GM12873 (cell line): Measurements from ENCODE around the gene MRPL36.

Experiments
- TF ChIP-seq, protein P1 (sequence below): IDR thresholded peaks from 2 replicates; pipeline ENCODE4 v1.5.1; 2012; ENCODE audit warnings: low read depth, mild to moderate bottlenecking, moderate library complexity, low read length, control low read depth; ENCODE audit not compliant: insufficient read depth; ENCODE audit errors: missing control alignments

MRPL36 gene

GRCh38 chr5:1801967-1802295, 2.3 kb upstream of the MRPL36 start:
- TF ChIP-seq, protein P1, sequence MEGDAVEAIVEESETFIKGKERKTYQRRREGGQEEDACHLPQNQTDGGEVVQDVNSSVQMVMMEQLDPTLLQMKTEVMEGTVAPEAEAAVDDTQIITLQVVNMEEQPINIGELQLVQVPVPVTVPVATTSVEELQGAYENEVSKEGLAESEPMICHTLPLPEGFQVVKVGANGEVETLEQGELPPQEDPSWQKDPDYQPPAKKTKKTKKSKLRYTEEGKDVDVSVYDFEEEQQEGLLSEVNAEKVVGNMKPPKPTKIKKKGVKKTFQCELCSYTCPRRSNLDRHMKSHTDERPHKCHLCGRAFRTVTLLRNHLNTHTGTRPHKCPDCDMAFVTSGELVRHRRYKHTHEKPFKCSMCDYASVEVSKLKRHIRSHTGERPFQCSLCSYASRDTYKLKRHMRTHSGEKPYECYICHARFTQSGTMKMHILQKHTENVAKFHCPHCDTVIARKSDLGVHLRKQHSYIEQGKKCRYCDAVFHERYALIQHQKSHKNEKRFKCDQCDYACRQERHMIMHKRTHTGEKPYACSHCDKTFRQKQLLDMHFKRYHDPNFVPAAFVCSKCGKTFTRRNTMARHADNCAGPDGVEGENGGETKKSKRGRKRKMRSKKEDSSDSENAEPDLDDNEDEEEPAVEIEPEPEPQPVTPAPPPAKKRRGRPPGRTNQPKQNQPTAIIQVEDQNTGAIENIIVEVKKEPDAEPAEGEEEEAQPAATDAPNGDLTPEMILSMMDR = no peak

- TF ChIP-seq, protein P1 = no peak
Observed at GRCh38 chr5:1801222-1801966, 1.8 kb upstream of the MRPL36 start, which contains the start of gene NDUFS6. NDUFS6 (plus strand) TSS chr5:1801407; CDS start chr5:1801418, 11 bp downstream.

DNA sequence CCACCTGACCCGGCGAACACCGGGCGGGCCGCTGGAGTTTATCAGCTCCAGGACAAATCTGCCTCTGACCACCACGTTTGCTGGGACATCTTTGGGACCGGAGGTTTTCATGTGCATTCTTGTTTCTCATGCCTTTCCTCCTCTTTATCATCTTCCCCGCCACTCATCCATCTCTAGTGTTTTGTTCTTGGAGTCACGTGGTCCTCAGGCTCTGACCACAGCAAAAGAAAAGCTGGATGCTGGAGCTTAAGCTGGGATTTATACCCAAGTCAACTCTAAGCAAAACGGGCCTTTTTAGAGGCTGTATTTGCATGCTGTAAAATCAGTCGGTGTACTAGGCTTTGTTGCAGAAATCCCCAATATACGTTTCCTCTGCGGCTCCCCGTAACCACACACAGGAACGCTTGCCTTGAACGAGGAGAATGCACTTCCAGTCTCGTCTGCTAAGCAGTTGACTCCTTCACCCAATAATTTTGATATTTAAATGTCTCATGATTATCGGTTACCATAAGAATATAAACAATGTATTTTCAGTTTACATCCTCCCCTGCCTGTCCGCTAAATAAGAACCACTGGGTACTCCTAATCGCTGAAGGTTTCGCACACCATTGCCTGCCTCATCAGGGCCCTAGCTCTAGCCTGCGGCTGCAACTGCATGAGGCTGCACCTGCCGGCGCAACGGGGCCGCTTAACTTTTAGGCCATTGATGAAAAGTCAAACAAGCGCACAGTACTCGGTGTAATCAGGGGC, 1.0 kb upstream of the MRPL36 start:
- TF ChIP-seq, protein P1 = no peak

GRCh38 chr5:1799110-1799601, 481 bp downstream of the MRPL36 start:
- TF ChIP-seq, protein P1 = no peak

DNA sequence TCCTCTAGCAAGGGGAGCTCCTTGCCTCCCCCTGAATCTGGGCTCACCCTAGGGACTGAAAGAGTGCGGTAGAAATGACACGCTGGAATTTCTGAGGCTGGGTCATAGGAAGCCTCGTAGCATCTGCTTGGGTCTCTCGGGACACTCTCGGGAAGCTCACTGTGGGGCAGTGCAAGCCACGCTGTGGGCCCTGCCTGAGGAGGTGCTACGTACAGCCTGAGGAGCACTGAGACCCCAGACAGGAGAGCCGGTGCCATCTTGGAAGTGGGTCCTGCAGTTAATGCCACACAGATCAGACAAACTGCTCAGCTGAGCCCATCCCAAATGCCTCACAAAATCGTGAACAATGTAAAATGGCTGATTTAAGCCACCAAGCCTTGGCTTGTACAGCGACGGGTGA, 1.8 kb downstream of the MRPL36 start:
- TF ChIP-seq, protein P1 = no peak

DNA sequence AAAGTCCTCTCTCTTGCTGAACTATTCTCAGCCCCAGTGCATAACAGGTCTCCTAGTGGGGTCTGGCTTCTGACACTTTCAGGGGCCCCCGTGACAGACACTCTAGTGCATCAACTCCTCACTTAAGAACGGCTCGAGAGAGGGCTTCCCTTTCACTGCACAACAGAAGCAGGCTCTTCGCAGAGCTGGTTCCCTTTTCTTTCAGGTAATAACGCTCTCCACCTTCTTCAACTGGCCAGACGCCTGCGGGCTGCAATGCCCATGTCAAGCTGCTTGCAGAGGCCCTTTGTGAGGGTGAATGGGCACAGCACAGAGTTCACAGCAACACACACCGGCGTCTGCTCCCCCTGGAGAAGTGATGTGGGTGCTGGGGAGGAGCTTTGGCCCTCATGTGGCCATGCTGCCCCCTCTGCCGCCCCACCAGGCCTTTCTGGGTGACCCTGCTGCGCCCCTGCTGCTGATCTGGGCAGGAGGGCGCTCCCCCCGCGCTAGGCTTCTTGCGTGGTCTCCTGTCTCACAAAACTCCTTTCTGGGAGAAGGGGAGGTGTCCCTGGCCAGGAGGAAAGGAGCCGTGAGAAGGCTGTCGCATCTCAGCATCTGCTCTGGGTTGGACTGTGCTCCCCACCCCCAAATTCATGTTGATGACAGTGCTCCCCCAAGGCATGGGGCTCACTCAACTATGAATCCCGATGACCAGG, 2.4 kb downstream of the MRPL36 start:
- TF ChIP-seq, protein P1 = no peak
